Suprapubic skin (tissue), 4 donors: ENCODE measurements around the gene PCID2. TPM values are rescaled to one million over a fixed set of nuclear protein-coding genes. Genes with fewer than 3 reads are reported as not detected.

ENCODE experiments used
- DNase-seq, 2 donors: peaks; one replicate each; pipeline ENCODE4 v3.0.0-alpha.2; 2019; ENCODE audit warnings: low spot score in 2 of 2
- H3K27ac ChIP-seq: fragments of 200-600 bp; sonication (generic); one replicate; pipeline ENCODE4 v1.5.1; 2019
- H3K27me3 ChIP-seq: fragments of 200-600 bp; sonication (generic); one replicate; pipeline ENCODE4 v1.5.1; 2019
- H3K36me3 ChIP-seq: fragments of 200-600 bp; sonication (generic); one replicate; pipeline ENCODE4 v1.5.1; 2019
- H3K4me1 ChIP-seq: fragments of 200-600 bp; sonication (generic); one replicate; pipeline ENCODE4 v1.5.1; 2019
- H3K4me3 ChIP-seq: fragments of 200-600 bp; sonication (generic); one replicate; pipeline ENCODE4 v1.5.1; 2019; ENCODE audit warnings: mild to moderate bottlenecking
- H3K9me3 ChIP-seq: fragments of 200-600 bp; sonication (generic); one replicate; pipeline ENCODE4 v1.5.1; 2019
- EP300 ChIP-seq: sonication (generic); formaldehyde crosslinking; IDR thresholded peaks from one replicate; pipeline ENCODE4 v1.6.1; 2017; ENCODE audit warnings: antibody characterized with exemption
- POLR2A ChIP-seq, 2 donors: fragments of 450-650 bp; IDR thresholded peaks; one replicate each; pipeline ENCODE4 v1.6.1; 2017; ENCODE audit warnings: antibody characterized with exemption in 2 of 2, mild to moderate bottlenecking in 2 of 2, moderate library complexity in 2 of 2
- POLR2AphosphoS5 ChIP-seq, 3 donors: sonication (generic); formaldehyde crosslinking; IDR thresholded peaks; one replicate each; pipeline ENCODE4 v1.6.1; 2017; ENCODE audit warnings: antibody characterized with exemption in 3 of 3
- WGBS: methylation state at CpG from one replicate; pipeline ENCODE4 v1.1.5; 2018; 5-methylcytosine and 5-hydroxymethylcytosine counted together
- total RNA-seq, 4 donors: library from RNA; depleted of rRNA; stranded (reverse); fragments of >200 nt; gene quantifications; one replicate each; pipeline ENCODE4 v1.1.0, GENCODE V29; 2016
- TF ChIP-seq, protein P1 (sequence below), 2 donors: fragments of 200-600 bp in 1 of 2; fragments of 450-650 bp in 1 of 2; sonication (generic) in 1 of 2; IDR thresholded peaks; one replicate each; pipeline ENCODE4 v1.5.1; 2016 to 2019; ENCODE audit warnings: antibody characterized with exemption in 2 of 2, mild to moderate bottlenecking in 1 of 2, moderate library complexity in 1 of 2

PCID2 gene
- total RNA-seq, 4 donors from 2014 or later = 33.2 to 99.5 (median 49.5) TPM

- Histone ChIP-seq H3K4me3 (no peak overlapping the region), H3K27me3 (no peaks in the 10 kb centered on the region), H3K9me3 (no peaks in the 10 kb centered on the region), H3K4me1 (no peaks in the 10 kb centered on the region), H3K36me3 (peaks cover 65% of the 10 kb centered on the region), H3K27ac (no peak overlapping the region)
- TF ChIP-seq POLR2A (IDR thresholded peaks at IDR 0.05) (no peak), EP300 (no peak), POLR2AphosphoS5 (IDR thresholded peaks at IDR 0.05) (no peak)
- TF ChIP-seq, protein P1, sequence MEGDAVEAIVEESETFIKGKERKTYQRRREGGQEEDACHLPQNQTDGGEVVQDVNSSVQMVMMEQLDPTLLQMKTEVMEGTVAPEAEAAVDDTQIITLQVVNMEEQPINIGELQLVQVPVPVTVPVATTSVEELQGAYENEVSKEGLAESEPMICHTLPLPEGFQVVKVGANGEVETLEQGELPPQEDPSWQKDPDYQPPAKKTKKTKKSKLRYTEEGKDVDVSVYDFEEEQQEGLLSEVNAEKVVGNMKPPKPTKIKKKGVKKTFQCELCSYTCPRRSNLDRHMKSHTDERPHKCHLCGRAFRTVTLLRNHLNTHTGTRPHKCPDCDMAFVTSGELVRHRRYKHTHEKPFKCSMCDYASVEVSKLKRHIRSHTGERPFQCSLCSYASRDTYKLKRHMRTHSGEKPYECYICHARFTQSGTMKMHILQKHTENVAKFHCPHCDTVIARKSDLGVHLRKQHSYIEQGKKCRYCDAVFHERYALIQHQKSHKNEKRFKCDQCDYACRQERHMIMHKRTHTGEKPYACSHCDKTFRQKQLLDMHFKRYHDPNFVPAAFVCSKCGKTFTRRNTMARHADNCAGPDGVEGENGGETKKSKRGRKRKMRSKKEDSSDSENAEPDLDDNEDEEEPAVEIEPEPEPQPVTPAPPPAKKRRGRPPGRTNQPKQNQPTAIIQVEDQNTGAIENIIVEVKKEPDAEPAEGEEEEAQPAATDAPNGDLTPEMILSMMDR (IDR thresholded peaks at IDR 0.05) = no peak
- 78% methylated on average over 14 of the region's 14 CpGs for WGBS
- DNase-seq = no peak
Observed at GRCh38 chr13:113231306-113232207, 23.1 kb upstream of the PCID2 start.

GRCh38 chr13:113229791-113230190, 21.3 kb upstream of the PCID2 start:
- no peak for DNase-seq
- 94% methylated on average over 20 of the region's 20 CpGs for WGBS
- Histone ChIP-seq H3K27me3 (no peaks in the 10 kb centered on the region), H3K9me3 (no peaks in the 10 kb centered on the region), H3K4me1 (no peaks in the 10 kb centered on the region), H3K4me3 (no peak overlapping the region), H3K27ac (no peak overlapping the region), H3K36me3 (peaks cover 74% of the 10 kb centered on the region)
- TF ChIP-seq EP300 = no peak
- no peak for TF ChIP-seq POLR2AphosphoS5 (IDR thresholded peaks at IDR 0.05)
- TF ChIP-seq POLR2A (IDR thresholded peaks at IDR 0.05) = no peak

DNA sequence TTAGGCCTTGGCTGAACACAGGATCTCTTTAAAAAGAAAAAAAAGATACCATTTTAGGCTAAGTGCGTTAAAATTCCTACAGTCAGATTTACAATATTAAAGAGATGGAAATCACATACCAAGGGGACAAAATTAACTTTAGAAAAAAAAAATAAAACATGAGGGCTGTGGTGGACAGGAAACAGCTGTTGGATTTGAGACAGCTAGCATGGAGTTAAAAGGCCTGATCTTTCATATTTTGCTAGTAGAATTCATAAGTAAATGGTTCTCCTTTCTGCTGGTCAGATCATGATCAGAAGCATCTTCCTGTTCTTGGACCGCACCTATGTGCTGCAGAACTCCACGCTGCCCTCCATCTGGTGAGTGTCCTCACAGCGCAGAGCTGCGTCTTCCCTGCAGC, 20.7 kb upstream of the PCID2 start:
- Histone ChIP-seq H3K9me3 (no peaks in the 10 kb centered on the region), H3K4me3 (no peak overlapping the region), H3K27me3 (no peaks in the 10 kb centered on the region), H3K27ac (no peak overlapping the region), H3K4me1 (no peaks in the 10 kb centered on the region), H3K36me3 (peaks cover 75% of the 10 kb centered on the region)
- 94% methylated on average over 5 of the region's 5 CpGs for WGBS
- no peak for DNase-seq
- TF ChIP-seq EP300 (no peak), POLR2AphosphoS5 (IDR thresholded peaks at IDR 0.05) (no peak), POLR2A (IDR thresholded peaks at IDR 0.05) (no peak)
- TF ChIP-seq, protein P1 (IDR thresholded peaks at IDR 0.05) = no peak

GRCh38 chr13:113226873-113227450, 18.5 kb upstream of the PCID2 start:
- H3K36me3 ChIP-seq = peaks cover 87% of the 10 kb centered on the region
- TF ChIP-seq EP300 (no peak), POLR2A (IDR thresholded peaks at IDR 0.05) (no peak), POLR2AphosphoS5 (IDR thresholded peaks at IDR 0.05) (no peak)
- TF ChIP-seq, protein P1 (IDR thresholded peaks at IDR 0.05) = no peak
- no peaks in the 10 kb centered on the region for H3K27me3 ChIP-seq
- no peak overlapping the region for H3K4me3 ChIP-seq
- DNase-seq = peak in 1 of 2 donors; percentile 55
- H3K27ac ChIP-seq = no peak overlapping the region
- no peaks in the 10 kb centered on the region for H3K4me1 ChIP-seq
- 73% methylated on average over 7 of the region's 7 CpGs for WGBS
- H3K9me3 ChIP-seq = no peaks in the 10 kb centered on the region

- TF ChIP-seq EP300 (no peak), POLR2AphosphoS5 (IDR thresholded peaks at IDR 0.05) (no peak), POLR2A (IDR thresholded peaks at IDR 0.05) (no peak)
- TF ChIP-seq, protein P1 (IDR thresholded peaks at IDR 0.05) = no peak
- no peaks in the 10 kb centered on the region for H3K9me3 ChIP-seq
Observed at GRCh38 chr13:113225515-113225914, 17.0 kb upstream of the PCID2 start.

More at GRCh38 chr13:113225515-113225914, 17.0 kb upstream of the PCID2 start:
- Histone ChIP-seq H3K27ac (no peak overlapping the region), H3K4me3 (no peak overlapping the region), H3K4me1 (no peaks in the 10 kb centered on the region), H3K27me3 (no peaks in the 10 kb centered on the region), H3K36me3 (peaks cover 81% of the 10 kb centered on the region)
- DNase-seq = peak in 1 of 2 donors; percentile 57
- WGBS = 93% methylated on average over 7 of the region's 7 CpGs
